Measurements from ENCODE around the gene ZNF277.
"Not testable (repeated sequence)": the region's sequence is repeated elsewhere in the genome, so short reads cannot be mapped to it uniquely, and the experiment has no call there.

Gene ZNF277

GRCh38 chr7:112298543-112299100 lies 92.1 kb downstream of the ZNF277 start:
- no peak for FAIRE-seq

GRCh38 chr7:112300072-112300471 lies 93.6 kb downstream of the ZNF277 start:
- no peak for FAIRE-seq

- no peak for FAIRE-seq
Measured at GRCh38 chr7:112300831-112301407, 94.4 kb downstream of the ZNF277 start.

- no peak for FAIRE-seq
Measured at GRCh38 chr7:112302566-112302965, 96.1 kb downstream of the ZNF277 start.

- FAIRE-seq = no peak
Measured at GRCh38 chr7:112306903-112307302, 100.4 kb downstream of the ZNF277 start.

GRCh38 chr7:112307506-112307905 lies 101.0 kb downstream of the ZNF277 start:
- no peak for FAIRE-seq

- no peak for FAIRE-seq
Measured at GRCh38 chr7:112308974-112309373, 102.5 kb downstream of the ZNF277 start.

GRCh38 chr7:112316803-112317202 lies 110.3 kb downstream of the ZNF277 start:
- FAIRE-seq = not testable (repeated sequence)

- FAIRE-seq = no peak
Measured at GRCh38 chr7:112322070-112322469, 115.6 kb downstream of the ZNF277 start.

- no peak for FAIRE-seq
Measured at GRCh38 chr7:112327566-112327965, 121.1 kb downstream of the ZNF277 start.

GRCh38 chr7:112331492-112331891 lies 125.0 kb downstream of the ZNF277 start:
- FAIRE-seq = no peak

- no peak for FAIRE-seq
Measured at GRCh38 chr7:112334366-112334765, 127.9 kb downstream of the ZNF277 start.

- no peak for FAIRE-seq
Measured at GRCh38 chr7:112336261-112336660, 129.8 kb downstream of the ZNF277 start.

GRCh38 chr7:112336936-112337576 lies 130.6 kb downstream of the ZNF277 start:
- FAIRE-seq = no peak

GRCh38 chr7:112337892-112338291 lies 131.4 kb downstream of the ZNF277 start:
- no peak for FAIRE-seq

GRCh38 chr7:112338786-112339185 lies 132.3 kb downstream of the ZNF277 start:
- no peak for FAIRE-seq

- FAIRE-seq = no peak
Measured at GRCh38 chr7:112341464-112341863, 135.0 kb downstream of the ZNF277 start.

- no peak for FAIRE-seq
Measured at GRCh38 chr7:112346381-112347060, 140.0 kb downstream of the ZNF277 start.

- no peak for FAIRE-seq
Measured at GRCh38 chr7:112347088-112347487, 140.6 kb downstream of the ZNF277 start.

- no peak for FAIRE-seq
Measured at GRCh38 chr7:112350585-112350984, 144.1 kb downstream of the ZNF277 start.

GRCh38 chr7:112356596-112356995 lies 150.1 kb downstream of the ZNF277 start:
- no peak for FAIRE-seq

GRCh38 chr7:112357136-112357535 lies 150.6 kb downstream of the ZNF277 start:
- no peak for FAIRE-seq

GRCh38 chr7:112358513-112358912 lies 152.0 kb downstream of the ZNF277 start:
- no peak for FAIRE-seq

- no peak for FAIRE-seq
Measured at GRCh38 chr7:112359086-112359485, 152.6 kb downstream of the ZNF277 start.

Measured in colon (tissue), 2 donors.